ENCODE results near the gene CCDC8.
"Not testable (repeated sequence)": the region's sequence is repeated elsewhere in the genome, so short reads cannot be mapped to it uniquely, and the experiment has no call there.

The CCDC8 gene

GRCh38 chr19:46378268-46378667 lies 35.1 kb downstream of the CCDC8 start:
- TF ChIP-seq CTCF (IDR thresholded peaks at IDR 0.05): no peak
- H3K27ac ChIP-seq: no peak overlapping the region
- no peak overlapping the region for H3K4me2 ChIP-seq (ENCODE audit: low read length)
- H3K4me1 ChIP-seq: peaks cover 11% of the 10 kb centered on the region
- H3K4me3 ChIP-seq (ENCODE audit: low read depth, low read length): no peak overlapping the region
- no peaks in the 10 kb centered on the region for H3K9me3 ChIP-seq (ENCODE audit: control insufficient read depth, low read length)
- peaks cover 13% of the 10 kb centered on the region for H3K79me2 ChIP-seq
- no peaks in the 10 kb centered on the region for H3K27me3 ChIP-seq (ENCODE audit: control insufficient read depth, insufficient read depth, low read length)
- H3K36me3 ChIP-seq (ENCODE audit: control insufficient read depth, insufficient read depth, low read length): no peaks in the 10 kb centered on the region
- H2AFZ ChIP-seq: no peak overlapping the region
- H3K9ac ChIP-seq: no peak overlapping the region

- Histone ChIP-seq H3K4me1 (peaks cover 11% of the 10 kb centered on the region), H3K27me3 (ENCODE audit: control insufficient read depth, insufficient read depth, low read length) (no peaks in the 10 kb centered on the region), H2AFZ (no peak overlapping the region), H3K79me2 (peaks cover 8% of the 10 kb centered on the region), H3K4me2 (ENCODE audit: low read length) (no peak overlapping the region), H3K36me3 (ENCODE audit: control insufficient read depth, insufficient read depth, low read length) (no peaks in the 10 kb centered on the region), H3K9me3 (ENCODE audit: control insufficient read depth, low read length) (no peaks in the 10 kb centered on the region), H3K4me3 (ENCODE audit: low read depth, low read length) (no peak overlapping the region), H3K27ac (no peak overlapping the region), H3K9ac (no peak overlapping the region)
- TF ChIP-seq CTCF (IDR thresholded peaks at IDR 0.05): no peak
Observed at GRCh38 chr19:46376241-46377153, 36.9 kb downstream of the CCDC8 start.

GRCh38 chr19:46375476-46376067 lies 37.8 kb downstream of the CCDC8 start:
- peaks cover 11% of the 10 kb centered on the region for H3K4me1 ChIP-seq
- H3K9ac ChIP-seq: not testable (repeated sequence)

GRCh38 chr19:46374536-46375475 lies 38.6 kb downstream of the CCDC8 start:
- Histone ChIP-seq H3K4me3 (ENCODE audit: low read depth, low read length) (no peak overlapping the region), H3K27ac (peak overlapping the region; percentile 66), H3K9me3 (ENCODE audit: control insufficient read depth, low read length) (no peaks in the 10 kb centered on the region), H3K27me3 (ENCODE audit: control insufficient read depth, insufficient read depth, low read length) (no peaks in the 10 kb centered on the region), H3K9ac (no peak overlapping the region), H3K36me3 (ENCODE audit: control insufficient read depth, insufficient read depth, low read length) (no peaks in the 10 kb centered on the region), H3K4me2 (ENCODE audit: low read length) (peak overlapping the region; percentile 33), H2AFZ (no peak overlapping the region), H3K4me1 (peaks cover 11% of the 10 kb centered on the region), H3K79me2 (peaks cover 8% of the 10 kb centered on the region)
- TF ChIP-seq CTCF (IDR thresholded peaks at IDR 0.05): no peak

More at GRCh38 chr19:46375476-46376067, 37.8 kb downstream of the CCDC8 start:
- H3K36me3 ChIP-seq (ENCODE audit: control insufficient read depth, insufficient read depth, low read length); H2AFZ ChIP-seq; H3K27ac ChIP-seq; H3K4me2 ChIP-seq (ENCODE audit: low read length); H3K79me2 ChIP-seq; H3K4me3 ChIP-seq (ENCODE audit: low read depth, low read length); H3K9me3 ChIP-seq (ENCODE audit: control insufficient read depth, low read length); H3K27me3 ChIP-seq (ENCODE audit: control insufficient read depth, insufficient read depth, low read length): not testable (repeated sequence)
